ENCODE results near the gene PXT1.
A peak's percentile ranks its signal among the peaks of the same experiment; 100 is the strongest.

Gene PXT1

GRCh38 chr6:36347621-36348020 is 95.0 kb downstream of the PXT1 start:
- Histone ChIP-seq H3K36me3 (no peaks in the 10 kb centered on the region), H3K4me3 (ENCODE audit: low read depth in 1 of 2, low read length in 1 of 2) (no peak overlapping the region), H3K27me3 (no peaks in the 10 kb centered on the region), H3K9me3 (no peaks in the 10 kb centered on the region), H3K27ac (no peak overlapping the region), H3K4me1 (ENCODE audit: control insufficient read depth in 1 of 2, insufficient read depth in 1 of 2, low read depth in 1 of 2, low read length in 1 of 2) (no peaks in the 10 kb centered on the region)
- TF ChIP-seq CTCF (IDR thresholded peaks at IDR 0.05): no peak

- Histone ChIP-seq H3K4me3 (ENCODE audit: low read depth in 1 of 2, low read length in 1 of 2) (no peak overlapping the region), H3K4me1 (ENCODE audit: control insufficient read depth in 1 of 2, insufficient read depth in 1 of 2, low read depth in 1 of 2, low read length in 1 of 2) (no peaks in the 10 kb centered on the region), H3K9me3 (no peaks in the 10 kb centered on the region), H3K27me3 (no peaks in the 10 kb centered on the region), H3K36me3 (no peaks in the 10 kb centered on the region), H3K27ac (no peak overlapping the region)
- TF ChIP-seq CTCF (IDR thresholded peaks at IDR 0.05): no peak
Observed at GRCh38 chr6:36346486-36347273, 96.0 kb downstream of the PXT1 start.

- H3K27ac ChIP-seq: no peak overlapping the region
- H3K27me3 ChIP-seq: peaks cover under 1% of the 10 kb centered on the region
- peaks cover 0 to 4% of the 10 kb centered on the region in 2 experiments for H3K4me1 ChIP-seq (ENCODE audit: control insufficient read depth in 1 of 2, insufficient read depth in 1 of 2, low read depth in 1 of 2, low read length in 1 of 2)
- no peaks in the 10 kb centered on the region for H3K36me3 ChIP-seq
- no peak for TF ChIP-seq CTCF (IDR thresholded peaks at IDR 0.05)
- no peak overlapping the region for H3K4me3 ChIP-seq (ENCODE audit: low read depth in 1 of 2, low read length in 1 of 2)
- H3K9me3 ChIP-seq: no peaks in the 10 kb centered on the region
Observed at GRCh38 chr6:36345681-36346466, 96.8 kb downstream of the PXT1 start.

- Histone ChIP-seq H3K36me3 (no peaks in the 10 kb centered on the region), H3K4me3 (ENCODE audit: low read depth in 1 of 2, low read length in 1 of 2) (no peak overlapping the region), H3K27ac (no peak overlapping the region), H3K4me1 (ENCODE audit: control insufficient read depth in 1 of 2, insufficient read depth in 1 of 2, low read depth in 1 of 2, low read length in 1 of 2) (peaks cover 0 to 8% of the 10 kb centered on the region in 2 experiments), H3K27me3 (peaks cover 21% of the 10 kb centered on the region), H3K9me3 (no peaks in the 10 kb centered on the region)
- no peak for TF ChIP-seq CTCF (IDR thresholded peaks at IDR 0.05)
Observed at GRCh38 chr6:36343109-36343680, 99.5 kb downstream of the PXT1 start.

GRCh38 chr6:36340618-36341454 is 101.8 kb downstream of the PXT1 start:
- no peaks in the 10 kb centered on the region for H3K9me3 ChIP-seq
- H3K27me3 ChIP-seq: peaks cover 31% of the 10 kb centered on the region
- H3K4me1 ChIP-seq (ENCODE audit: control insufficient read depth in 1 of 2, insufficient read depth in 1 of 2, low read depth in 1 of 2, low read length in 1 of 2): peaks cover 0 to 8% of the 10 kb centered on the region in 2 experiments
- peak overlapping the region in 1 of 2 experiments; percentile 34 for H3K4me3 ChIP-seq (ENCODE audit: low read depth in 1 of 2, low read length in 1 of 2)
- H3K36me3 ChIP-seq: no peaks in the 10 kb centered on the region
- no peak overlapping the region for H3K27ac ChIP-seq
- peak; percentile 98 for TF ChIP-seq CTCF (IDR thresholded peaks at IDR 0.05)

All from neutrophil (primary cell).